Stimulated activated CD4-positive, alpha-beta T cell treated with anti-CD3 and anti-CD28 coated beads, Interleukin-1b, Interleukin-23, amount 100 ng/mL, for 4 hours (primary cell): ENCODE results near the gene CNTNAP2.

Experiments used
- DNase-seq, 2 donors: peaks; one replicate each; pipeline ENCODE4 v3.0.0-alpha.2; 2020; ENCODE audit warnings: low read depth in 2 of 2

CNTNAP2 gene

GRCh38 chr7:147240468-147240867 is 1123.9 kb downstream of the CNTNAP2 start:
- no peak for DNase-seq

- DNase-seq: no peak
These were observed 1128.7 kb downstream of the CNTNAP2 start for GRCh38 chr7:147245274-147245673.

GRCh38 chr7:147249956-147250355 is 1133.4 kb downstream of the CNTNAP2 start:
- no peak for DNase-seq

GRCh38 chr7:147251751-147252325 is 1135.2 kb downstream of the CNTNAP2 start:
- DNase-seq: no peak

GRCh38 chr7:147261693-147262092 is 1145.1 kb downstream of the CNTNAP2 start:
- DNase-seq: no peak

DNA sequence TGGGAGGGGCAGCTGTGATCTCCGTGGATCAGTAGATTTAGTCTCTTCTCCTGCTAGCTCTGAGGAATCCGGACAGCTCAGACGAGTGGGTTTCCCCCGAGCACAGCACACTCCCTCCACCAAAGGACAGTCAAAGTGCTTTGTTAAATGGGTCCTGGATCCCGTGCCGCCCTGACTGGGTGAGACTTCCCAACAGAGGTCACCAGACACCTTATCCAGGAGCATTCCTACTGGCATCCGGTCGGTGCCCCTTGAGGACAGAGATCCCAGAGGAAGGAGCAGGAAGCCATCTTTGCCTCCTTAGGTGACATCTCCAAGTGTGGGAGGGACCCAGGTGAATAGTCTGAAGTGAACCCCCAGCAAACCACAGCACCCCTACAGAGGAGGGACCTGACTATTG is 1148.9 kb downstream of the CNTNAP2 start:
- DNase-seq: no peak

GRCh38 chr7:147276106-147276505 is 1159.5 kb downstream of the CNTNAP2 start:
- DNase-seq: no peak

DNA sequence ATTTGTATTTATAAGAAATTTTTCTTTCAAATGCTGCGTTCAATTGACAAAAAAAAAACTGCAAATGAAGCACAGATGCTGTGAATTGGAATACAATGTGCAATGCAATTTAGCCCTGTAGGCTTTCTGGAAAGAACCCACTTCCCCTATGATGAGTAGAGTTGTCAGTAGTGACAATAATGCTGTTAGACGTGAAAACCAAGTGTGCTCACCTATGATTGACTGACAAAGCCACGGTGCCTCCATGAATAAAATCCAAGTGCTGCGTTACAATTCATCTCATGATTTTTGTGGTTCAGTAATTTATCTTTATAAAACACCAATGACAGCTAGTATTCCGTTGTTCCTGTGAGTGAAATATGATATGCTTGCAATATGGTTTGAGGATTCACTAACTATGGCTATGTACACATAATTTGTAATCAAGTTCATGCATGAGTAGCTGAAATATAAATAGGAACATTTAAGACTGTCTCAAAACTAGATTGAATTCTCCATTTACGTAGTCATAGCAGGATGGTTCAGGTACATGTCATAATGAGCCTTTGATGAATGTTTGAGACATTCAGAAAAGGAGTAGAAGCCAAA is 1160.3 kb downstream of the CNTNAP2 start:
- DNase-seq: no peak

GRCh38 chr7:147279514-147279913 is 1162.9 kb downstream of the CNTNAP2 start:
- no peak for DNase-seq

GRCh38 chr7:147279964-147280374 is 1163.4 kb downstream of the CNTNAP2 start:
- no peak for DNase-seq

- no peak for DNase-seq
These were observed 1165.6 kb downstream of the CNTNAP2 start for GRCh38 chr7:147282204-147282603.

- DNase-seq: no peak
These were observed 1179.6 kb downstream of the CNTNAP2 start for GRCh38 chr7:147296201-147296600.

DNA sequence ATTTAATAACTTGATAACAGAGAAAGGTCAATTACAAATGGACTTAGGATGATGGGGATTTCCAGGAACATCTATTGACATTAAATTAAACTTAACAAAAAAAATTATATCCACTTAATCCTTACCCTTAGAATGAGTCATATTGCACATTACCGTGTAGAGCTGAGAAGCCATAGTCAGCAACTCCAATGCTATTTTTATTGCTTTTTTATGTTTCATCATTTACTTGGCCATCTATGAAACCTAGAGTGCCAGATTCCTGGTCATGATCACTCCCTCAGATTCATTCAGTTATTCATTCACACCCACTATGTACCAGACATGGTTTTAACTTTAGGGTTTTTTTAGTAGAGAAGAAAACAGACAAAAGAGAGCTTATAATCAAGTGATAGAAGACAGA is 1180.4 kb downstream of the CNTNAP2 start:
- no peak for DNase-seq

DNA sequence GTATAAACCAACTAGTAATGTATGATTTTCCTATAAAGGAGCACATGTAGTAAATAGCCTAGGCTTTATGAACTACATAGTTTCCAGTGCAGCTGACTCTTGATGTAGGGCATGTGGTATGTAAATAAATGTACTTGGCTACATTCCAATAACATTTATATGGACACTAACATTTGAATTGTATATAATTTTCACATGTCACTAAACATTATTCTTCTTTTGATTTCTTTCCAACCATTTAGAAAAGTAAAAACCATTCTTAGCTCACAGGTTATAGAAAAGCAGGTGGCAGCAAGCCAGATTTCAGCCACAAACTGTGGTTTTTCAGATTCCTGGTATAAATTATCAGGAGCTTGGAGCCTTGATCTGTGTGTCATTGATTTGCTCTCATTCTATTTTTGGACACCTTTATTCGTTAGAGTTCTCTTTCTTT is 1182.0 kb downstream of the CNTNAP2 start:
- DNase-seq: no peak

DNA sequence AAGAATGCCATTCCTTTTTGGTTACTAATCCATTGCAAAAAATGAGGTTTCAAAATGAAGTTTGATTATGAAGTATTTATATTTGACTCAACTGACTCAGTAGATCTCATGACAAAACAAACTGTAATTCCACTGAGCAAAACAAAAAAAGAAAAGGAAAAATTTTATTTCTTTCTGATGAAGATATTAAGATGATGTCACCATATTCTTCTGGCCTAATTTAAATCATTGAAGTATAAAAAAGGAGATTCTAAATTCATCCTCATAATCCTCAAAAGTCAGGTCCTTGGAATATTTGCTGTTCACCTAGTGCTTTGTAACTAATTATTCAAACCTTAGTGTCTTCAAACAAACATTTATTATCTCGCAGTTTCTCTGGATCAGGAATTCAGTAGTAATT is 1183.7 kb downstream of the CNTNAP2 start:
- DNase-seq: no peak

GRCh38 chr7:147304376-147304775 is 1187.8 kb downstream of the CNTNAP2 start:
- DNase-seq: no peak

GRCh38 chr7:147305827-147306226 is 1189.2 kb downstream of the CNTNAP2 start:
- no peak for DNase-seq

- DNase-seq: no peak
These were observed 1191.9 kb downstream of the CNTNAP2 start for GRCh38 chr7:147308539-147308938.

- no peak for DNase-seq
These were observed 1194.7 kb downstream of the CNTNAP2 start for GRCh38 chr7:147311336-147311735.

DNA sequence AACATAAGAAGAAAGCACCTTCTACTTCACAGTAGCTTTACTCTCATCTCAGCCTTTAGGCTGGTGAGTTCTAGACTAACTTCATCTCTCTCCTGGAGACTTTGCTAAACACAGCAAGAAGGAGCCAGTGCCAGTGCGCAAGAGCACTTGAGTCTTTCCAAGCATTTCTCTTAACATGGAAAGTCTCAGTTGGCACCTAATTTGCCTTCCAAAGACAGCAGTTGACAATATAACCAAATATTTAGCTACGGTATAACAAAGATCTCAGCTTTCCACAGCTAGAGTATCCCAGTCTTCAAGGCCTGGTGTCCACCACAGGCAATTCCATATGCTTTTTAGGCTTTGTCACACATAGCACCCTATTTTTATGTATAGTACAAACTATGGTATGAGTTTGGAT is 1204.9 kb downstream of the CNTNAP2 start:
- DNase-seq: no peak

DNA sequence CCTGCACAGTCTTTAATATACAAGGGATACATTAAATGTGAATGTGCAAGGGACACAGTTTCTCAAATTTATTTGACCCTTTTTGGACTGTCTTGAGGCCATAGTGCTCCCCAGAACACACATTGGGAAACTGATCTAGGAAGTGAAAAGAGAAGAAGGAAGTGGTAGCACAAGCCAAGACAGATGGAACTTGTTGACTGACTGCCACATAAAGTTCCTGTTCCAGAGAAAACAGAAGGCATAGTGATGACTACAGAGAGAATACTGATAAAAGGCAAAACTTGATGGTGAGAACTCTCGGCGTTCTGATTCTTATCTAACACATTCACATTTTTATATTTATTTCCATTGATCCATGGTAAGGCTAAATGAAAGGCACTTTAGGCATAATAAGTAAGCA is 1216.4 kb downstream of the CNTNAP2 start:
- DNase-seq: no peak

DNA sequence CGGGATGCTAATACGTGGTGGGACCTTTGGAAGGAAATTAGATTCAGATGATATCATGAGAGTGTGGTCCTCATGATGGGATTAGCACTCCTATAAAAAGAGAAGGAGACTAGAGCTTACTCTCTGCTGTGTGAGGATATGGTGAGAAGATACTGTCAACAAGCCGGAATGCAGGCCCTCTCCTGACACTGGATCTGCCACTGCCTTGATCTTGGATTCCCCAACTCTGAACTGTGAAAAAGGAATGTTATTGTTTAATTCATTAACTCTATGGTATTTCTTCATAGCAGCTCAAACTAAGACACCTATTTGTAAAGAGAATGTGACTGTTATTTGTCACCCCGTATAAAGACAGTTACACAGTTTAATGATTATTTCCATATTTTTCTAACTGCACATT is 1246.5 kb downstream of the CNTNAP2 start:
- DNase-seq: no peak

GRCh38 chr7:147376192-147376591 is 1259.6 kb downstream of the CNTNAP2 start:
- DNase-seq: no peak

DNA sequence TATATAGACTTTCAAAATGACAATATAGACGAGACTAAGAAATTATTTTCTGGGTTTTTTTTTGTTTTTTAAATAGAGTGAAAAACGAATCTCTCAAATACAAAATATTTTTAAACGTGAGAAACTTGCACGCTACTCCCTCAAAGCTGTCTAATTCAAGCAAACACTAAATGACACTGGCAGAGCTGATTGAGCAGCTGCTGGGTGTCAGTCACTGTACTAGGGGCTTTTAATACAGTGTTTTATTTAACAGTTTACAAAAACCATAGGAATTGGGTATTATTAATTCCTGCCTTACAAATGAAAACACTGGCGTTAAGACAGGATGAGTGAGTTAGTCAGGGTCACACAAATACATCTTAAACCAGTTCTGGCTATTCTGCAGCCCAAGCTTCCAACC is 1264.3 kb downstream of the CNTNAP2 start:
- DNase-seq: no peak
